ENCODE measurements around the gene CDRT4.

GRCh38 chr17:15413101-15413771 lies 54.2 kb downstream of the CDRT4 start:
- TF ChIP-seq CTCF (IDR thresholded peaks at IDR 0.05) = no peak
- no peak for TF ChIP-seq POLR2A (IDR thresholded peaks at IDR 0.05)
